Astrocyte of the spinal cord (primary cell): ENCODE measurements around the gene PLCB4.

Source experiments
- DNase-seq: peaks from one replicate; pipeline ENCODE4 v3.0.0; 2011; ENCODE audit warnings: low read depth, low spot score
- H3K4me3 ChIP-seq: 2 replicates; pipeline ENCODE4 v1.5.1; 2011; ENCODE audit warnings: low read depth, mild to moderate bottlenecking, low read length, moderate library complexity
- CTCF ChIP-seq: IDR thresholded peaks from 2 replicates; pipeline ENCODE4 v1.5.1; 2012; ENCODE audit warnings: low read depth, mild to moderate bottlenecking, low read length, inconsistent platforms
- in situ Hi-C: cut with HindIII; loops from 2 replicates; pipeline ENCODE4 v1.10.0; 2017; ENCODE audit warnings: low sequenced_read_pairs

The PLCB4 gene

GRCh38 chr20:9053108-9053507 lies 15.8 kb upstream of the PLCB4 start:
- no peak for TF ChIP-seq CTCF
- DNase-seq = no peak
- in situ Hi-C loops = no loop called here
- H3K4me3 ChIP-seq = no peak overlapping the region

GRCh38 chr20:9054176-9054575 lies 14.7 kb upstream of the PLCB4 start:
- H3K4me3 ChIP-seq = no peak overlapping the region
- DNase-seq = peak; percentile 75
- TF ChIP-seq CTCF = no peak
- in situ Hi-C loops = no loop called here

- DNase-seq = peak; percentile 39
- no peak overlapping the region for H3K4me3 ChIP-seq
- in situ Hi-C loops = no loop called here
- TF ChIP-seq CTCF = no peak
Observed at GRCh38 chr20:9059931-9060330, 9.0 kb upstream of the PLCB4 start.

GRCh38 chr20:9061434-9061833 lies 7.5 kb upstream of the PLCB4 start:
- in situ Hi-C loops = no loop called here

GRCh38 chr20:9062066-9062465 lies 6.8 kb upstream of the PLCB4 start:
- in situ Hi-C loops = no loop called here
- no peak overlapping the region for H3K4me3 ChIP-seq
- DNase-seq = no peak
- no peak for TF ChIP-seq CTCF

More at GRCh38 chr20:9061434-9061833, 7.5 kb upstream of the PLCB4 start:
- no peak overlapping the region for H3K4me3 ChIP-seq
- TF ChIP-seq CTCF = no peak
- DNase-seq = no peak

- no peak overlapping the region for H3K4me3 ChIP-seq
- no peak for TF ChIP-seq CTCF
- DNase-seq = no peak
- in situ Hi-C loops = no loop called here
Observed at GRCh38 chr20:9066191-9066590, 2.7 kb upstream of the PLCB4 start.

GRCh38 chr20:9068233-9068801 lies 570 bp upstream of the PLCB4 start:
- DNase-seq = no peak
- no peak for TF ChIP-seq CTCF
- peak overlapping the region; percentile 79 for H3K4me3 ChIP-seq
- in situ Hi-C loops = no loop called here
